Tibial nerve (tissue), 4 donors: ENCODE results near the gene FKBP8. TPM values are rescaled to one million over a fixed set of nuclear protein-coding genes. Genes with fewer than 3 reads are reported as not detected.

ENCODE experiments used
- DNase-seq, 2 donors: peaks; one replicate each; pipeline ENCODE4 v3.0.0-alpha.2; 2019; ENCODE audit warnings: low spot score in 2 of 2
- H3K27ac ChIP-seq, 4 donors: fragments of 200-600 bp; sonication (generic) in 3 of 4; one replicate each; pipeline ENCODE4 v1.5.1; 2017 to 2019; ENCODE audit warnings: mild to moderate bottlenecking in 1 of 4
- H3K27me3 ChIP-seq, 2 donors: fragments of 200-600 bp; sonication (generic) in 1 of 2; one replicate each; pipeline versions ENCODE4 v1.5.1 to v1.6.0; 2017 to 2019
- H3K36me3 ChIP-seq, 3 donors: fragments of 200-600 bp; sonication (generic); one replicate each; pipeline ENCODE4 v1.5.1; 2018 to 2019
- H3K4me1 ChIP-seq, 4 donors: fragments of 200-600 bp; sonication (generic) in 3 of 4; one replicate each; pipeline ENCODE4 v1.5.1; 2017 to 2019
- H3K4me3 ChIP-seq, 4 donors: fragments of 200-600 bp; sonication (generic) in 3 of 4; one replicate each; pipeline ENCODE4 v1.5.1; 2017 to 2019; ENCODE audit warnings: mild to moderate bottlenecking in 1 of 4, moderate library complexity in 1 of 4
- H3K9me3 ChIP-seq, 4 donors: fragments of 200-600 bp; sonication (generic) in 3 of 4; one replicate each; pipeline ENCODE4 v1.5.1; 2017 to 2019
- CTCF ChIP-seq, 5 experiments: fragments of 200-600 bp in 3 of 5; fragments of 450-650 bp in 2 of 5; sonication (generic) in 3 of 5; IDR thresholded peaks; one replicate each; pipeline ENCODE4 v1.5.1; 2016 to 2019; ENCODE audit warnings: antibody characterized with exemption in 5 of 5, mild to moderate bottlenecking in 3 of 5, moderate library complexity in 2 of 5
- EP300 ChIP-seq, 2 donors: sonication (generic); formaldehyde crosslinking; IDR thresholded peaks; one replicate each; pipeline ENCODE4 v1.6.1; 2017; ENCODE audit warnings: antibody characterized with exemption in 2 of 2, mild to moderate bottlenecking in 1 of 2
- POLR2A ChIP-seq, 2 donors: fragments of 450-650 bp; IDR thresholded peaks; one replicate each; pipeline ENCODE4 v1.6.1; 2017; ENCODE audit warnings: antibody characterized with exemption in 2 of 2, mild to moderate bottlenecking in 2 of 2, moderate library complexity in 2 of 2
- WGBS, 2 donors: methylation state at CpG; one replicate each; pipeline ENCODE4 v1.1.5; 2018; 5-methylcytosine and 5-hydroxymethylcytosine counted together
- total RNA-seq, 4 donors: library from RNA; depleted of rRNA; stranded (reverse); fragments of >200 nt; gene quantifications; one replicate each; pipeline ENCODE4 v1.1.0, GENCODE V29; 2016

Gene FKBP8
- total RNA-seq, 4 donors from 2014 or later: 391 to 451 (median 434) TPM

GRCh38 chr19:18580311-18580710, 36.9 kb upstream of the FKBP8 start:
- peaks cover 0 to 32% (median 0%) of the 10 kb centered on the region in 3 donors for H3K36me3 ChIP-seq

GRCh38 chr19:18577365-18577914, 34.1 kb upstream of the FKBP8 start:
- WGBS, 2 donors: 83 to 84% methylated on average over 21 of the region's 21 CpGs
- Histone ChIP-seq H3K4me1 (peaks cover 3 to 15% (median 10%) of the 10 kb centered on the region in 4 donors), H3K36me3 (peaks cover 2 to 54% (median 7%) of the 10 kb centered on the region in 3 donors), H3K4me3 (no peak overlapping the region), H3K27ac (no peak overlapping the region), H3K27me3 (no peaks in the 10 kb centered on the region), H3K9me3 (no peaks in the 10 kb centered on the region)
- TF ChIP-seq POLR2A (IDR thresholded peaks at IDR 0.05) (no peak), EP300 (IDR thresholded peaks at IDR 0.05) (no peak), CTCF (IDR thresholded peaks at IDR 0.05) (no peak)
- DNase-seq: no peak

More at GRCh38 chr19:18580311-18580710, 36.9 kb upstream of the FKBP8 start:
- WGBS, 2 donors: 64 to 77% methylated on average over 7 of the region's 7 CpGs
- Histone ChIP-seq H3K9me3 (no peaks in the 10 kb centered on the region), H3K4me1 (no peaks in the 10 kb centered on the region), H3K4me3 (no peak overlapping the region), H3K27ac (no peak overlapping the region), H3K27me3 (no peaks in the 10 kb centered on the region)
- DNase-seq: no peak
- TF ChIP-seq POLR2A (IDR thresholded peaks at IDR 0.05): no peak
- no peak for TF ChIP-seq CTCF (IDR thresholded peaks at IDR 0.05)
- TF ChIP-seq EP300 (IDR thresholded peaks at IDR 0.05): no peak

- H3K36me3 ChIP-seq: peaks cover 2 to 54% (median 7%) of the 10 kb centered on the region in 3 donors
- H3K4me1 ChIP-seq: peaks cover 4 to 18% (median 12%) of the 10 kb centered on the region in 4 donors
- H3K9me3 ChIP-seq: no peaks in the 10 kb centered on the region
- 84 to 94% methylated on average over 8 of the region's 8 CpGs for WGBS, 2 donors
- TF ChIP-seq CTCF (IDR thresholded peaks at IDR 0.05) (no peak), POLR2A (IDR thresholded peaks at IDR 0.05) (no peak), EP300 (IDR thresholded peaks at IDR 0.05) (no peak)
- no peak overlapping the region for H3K27ac ChIP-seq
- H3K4me3 ChIP-seq: no peak overlapping the region
- no peaks in the 10 kb centered on the region for H3K27me3 ChIP-seq
- DNase-seq: no peak
These were observed 33.0 kb upstream of the FKBP8 start for GRCh38 chr19:18576383-18576782.

GRCh38 chr19:18574691-18575291, 31.4 kb upstream of the FKBP8 start:
- peaks cover 4 to 24% (median 12%) of the 10 kb centered on the region in 4 donors for H3K4me1 ChIP-seq
- H3K4me3 ChIP-seq: no peak overlapping the region
- H3K27me3 ChIP-seq: no peaks in the 10 kb centered on the region
- no peak for DNase-seq
- no peaks in the 10 kb centered on the region for H3K9me3 ChIP-seq
- TF ChIP-seq CTCF (IDR thresholded peaks at IDR 0.05): no peak
- no peak for TF ChIP-seq EP300 (IDR thresholded peaks at IDR 0.05)
- no peak for TF ChIP-seq POLR2A (IDR thresholded peaks at IDR 0.05)
- WGBS, 2 donors: 91 to 97% methylated on average over 7 to 18 of the region's 18 CpGs
- H3K27ac ChIP-seq: no peak overlapping the region
- peaks cover 2 to 57% (median 7%) of the 10 kb centered on the region in 3 donors for H3K36me3 ChIP-seq

GRCh38 chr19:18571564-18572344, 28.4 kb upstream of the FKBP8 start, which contains the start of gene UBA52:
TSS of gene UBA52 (plus strand) at chr19:18571857. CDS start at chr19:18573301, 1,444 bp downstream.
- 0% methylated on average over 25 to 74 of the region's 75 CpGs for WGBS, 2 donors
- no peaks in the 10 kb centered on the region for H3K27me3 ChIP-seq
- H3K4me3 ChIP-seq: peak within 1 kb of the TSS; percentile 73 to 82 (median 79)
- TF ChIP-seq CTCF (IDR thresholded peaks at IDR 0.05) (peak in 2 of 5 experiments; percentile 8 to 49), EP300 (IDR thresholded peaks at IDR 0.05) (peak; percentile 96 to 99), POLR2A (IDR thresholded peaks at IDR 0.05) (peak; percentile 63 to 93)
- H3K36me3 ChIP-seq: peaks cover 2 to 70% (median 18%) of the 10 kb centered on the region in 3 donors
- H3K4me1 ChIP-seq: peaks cover 4 to 24% (median 12%) of the 10 kb centered on the region in 4 donors
- H3K27ac ChIP-seq: peak within 1 kb of the TSS; percentile 81 to 92 (median 92)
- DNase-seq: peak; percentile 96
- no peaks in the 10 kb centered on the region for H3K9me3 ChIP-seq
